Subcutaneous abdominal adipose tissue (tissue), 5 donors: ENCODE data around the gene KLHL22.
"Not testable (repeated sequence)": the region's sequence is repeated elsewhere in the genome, so short reads cannot be mapped to it uniquely, and the experiment has no call there.

Source experiments
- H3K27ac ChIP-seq: one replicate; pipeline ENCODE4 v1.7.0; 2013; ENCODE audit warnings: low read depth, mild to moderate bottlenecking, inconsistent platforms, low read length, moderate library complexity
- H3K27me3 ChIP-seq, 5 donors: one replicate each; pipeline ENCODE4 v1.7.0; 2013; ENCODE audit warnings: low read length in 5 of 5, inconsistent platforms in 1 of 5; ENCODE audit not compliant: control insufficient read depth in 5 of 5, insufficient read depth in 4 of 5
- H3K36me3 ChIP-seq, 5 donors: one replicate each; pipeline ENCODE4 v1.7.0; 2013; ENCODE audit warnings: low read length in 5 of 5; ENCODE audit not compliant: control insufficient read depth in 5 of 5, insufficient read depth in 5 of 5
- H3K4me1 ChIP-seq, 5 donors: one replicate each; pipeline ENCODE4 v1.7.0; 2013; ENCODE audit warnings: low read length in 5 of 5, mild to moderate bottlenecking in 3 of 5, moderate library complexity in 1 of 5; ENCODE audit not compliant: control insufficient read depth in 5 of 5, insufficient read depth in 5 of 5
- H3K4me3 ChIP-seq, 5 donors: one replicate each; pipeline ENCODE4 v1.7.0; 2013; ENCODE audit warnings: low read length in 5 of 5, low read depth in 1 of 5
- H3K9ac ChIP-seq, 5 donors: one replicate each; pipeline ENCODE4 v1.7.0; 2013; ENCODE audit warnings: low read length in 5 of 5, mild to moderate bottlenecking in 4 of 5, moderate library complexity in 3 of 5
- H3K9me3 ChIP-seq, 5 donors: one replicate each; pipeline ENCODE4 v1.7.0; 2013; ENCODE audit warnings: low read length in 5 of 5; ENCODE audit not compliant: control insufficient read depth in 5 of 5
- donor health status: healthy.
- donor health status: healthy.
- donor health status: healthy.
- donor health status: healthy.
- donor health status: healthy.

KLHL22 gene

DNA sequence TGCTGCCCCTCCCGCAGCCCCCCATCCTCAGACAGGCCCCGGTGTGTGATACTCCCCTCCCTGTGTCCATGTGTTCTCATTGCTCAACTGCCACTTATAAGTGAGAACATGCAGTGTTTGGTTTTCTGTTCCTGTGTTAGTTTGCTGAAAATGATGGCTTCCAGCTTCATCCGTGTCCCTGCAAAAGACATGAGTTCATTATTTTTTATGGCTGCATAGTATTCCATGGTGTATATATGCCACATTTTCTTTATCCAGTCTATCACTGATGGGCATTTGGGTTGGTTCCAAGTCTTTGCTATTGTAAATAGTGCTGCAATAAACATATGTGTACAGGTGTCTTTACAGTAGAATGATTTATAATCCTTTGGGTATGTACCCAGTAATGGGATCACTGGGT is 80.4 kb downstream of the KLHL22 start:
- H3K4me1 ChIP-seq, H3K9ac ChIP-seq, H3K4me3 ChIP-seq, H3K36me3 ChIP-seq, H3K9me3 ChIP-seq, H3K27ac ChIP-seq, H3K27me3 ChIP-seq: not testable (repeated sequence)

DNA sequence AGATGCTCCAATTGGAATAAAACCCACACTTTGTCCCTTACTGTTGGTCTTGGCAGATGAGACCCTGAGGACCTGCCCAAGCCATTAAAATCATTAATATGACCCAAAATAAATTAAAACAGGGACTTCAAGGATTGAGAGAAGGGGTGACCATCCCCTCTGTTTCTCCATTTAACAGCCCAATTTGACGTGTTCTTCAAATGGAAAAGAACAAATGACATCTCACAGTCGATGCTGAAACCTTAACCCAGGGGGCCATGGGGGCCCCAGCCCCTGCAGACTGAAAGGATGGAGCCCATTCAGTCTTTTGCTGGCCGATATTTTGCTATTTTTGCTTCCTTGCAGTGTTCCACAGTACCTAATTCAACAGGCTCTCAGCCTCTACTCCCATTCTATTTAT is 81.1 kb downstream of the KLHL22 start:
- H3K36me3 ChIP-seq = no peaks in the 10 kb centered on the region
- no peaks in the 10 kb centered on the region for H3K9me3 ChIP-seq
- H3K4me1 ChIP-seq = peaks cover 0 to 5% (median 4%) of the 10 kb centered on the region in 5 donors
- peak overlapping the region in 2 of 5 donors; percentile 30 to 35 for H3K9ac ChIP-seq
- no peaks in the 10 kb centered on the region for H3K27me3 ChIP-seq
- H3K4me3 ChIP-seq = no peak overlapping the region
- H3K27ac ChIP-seq = no peak overlapping the region

DNA sequence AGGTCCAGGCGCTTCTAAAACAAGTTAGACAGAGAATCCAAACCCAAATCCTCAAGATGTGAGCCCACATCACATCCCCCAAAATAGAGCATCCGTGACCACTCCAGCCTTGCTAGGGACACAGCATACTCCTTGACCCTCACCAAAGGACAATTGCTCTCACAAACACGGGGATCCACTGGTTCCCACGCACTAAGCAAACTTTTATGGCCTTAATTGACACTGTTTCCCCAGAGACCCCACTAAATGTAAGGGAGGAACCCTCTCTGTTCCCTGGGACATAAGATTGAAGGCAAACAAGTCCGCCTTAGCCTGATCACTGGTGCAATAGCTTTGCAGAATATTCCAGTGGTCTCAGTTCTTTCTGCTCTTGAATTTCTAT is 81.5 kb downstream of the KLHL22 start:
- no peak overlapping the region for H3K27ac ChIP-seq
- H3K9ac ChIP-seq = peak overlapping the region in 1 of 5 donors; percentile 35
- H3K4me1 ChIP-seq = peaks cover 0 to 5% (median 4%) of the 10 kb centered on the region in 5 donors

DNA sequence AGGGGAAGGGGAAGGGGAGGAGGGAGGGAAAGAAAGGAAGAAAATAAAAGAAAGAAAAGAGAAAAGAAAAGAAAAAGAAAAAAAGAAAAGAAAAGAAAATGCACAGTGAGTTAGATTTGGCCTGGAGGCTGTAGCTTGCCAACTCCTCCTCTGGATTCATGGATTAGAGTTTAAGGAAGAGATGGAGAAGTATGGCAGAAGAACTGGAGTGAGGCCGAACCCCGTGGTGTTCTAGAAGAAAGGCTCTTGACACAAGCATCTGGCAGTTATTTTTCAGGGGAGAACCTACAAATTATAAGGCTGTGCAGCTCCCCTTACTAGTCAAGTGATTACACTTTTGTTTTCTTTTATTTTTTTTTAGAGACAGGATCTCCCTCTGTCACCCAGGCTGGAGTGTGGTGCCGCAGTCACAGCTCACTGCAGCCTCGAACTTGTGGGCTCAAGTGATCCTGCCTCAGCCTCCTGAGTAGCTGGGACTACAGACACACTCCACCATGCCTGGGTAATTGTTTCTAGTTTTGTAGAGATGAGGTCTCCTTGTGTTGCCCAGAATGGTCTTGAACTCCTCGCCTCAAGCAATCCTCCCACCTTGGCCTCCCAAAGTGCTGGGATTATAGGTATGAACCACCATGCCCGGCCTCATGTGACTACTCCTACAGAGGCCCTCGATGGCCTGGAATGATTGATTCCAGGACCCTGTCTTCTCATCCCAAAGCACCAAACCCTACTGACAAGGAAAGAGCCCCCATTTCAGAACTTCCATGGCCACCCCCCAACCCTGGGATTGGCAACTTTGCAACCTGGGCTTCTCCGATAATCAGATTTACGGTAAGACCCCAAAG is 82.2 kb downstream of the KLHL22 start:
- Histone ChIP-seq H3K27me3 (no peaks in the 10 kb centered on the region), H3K9me3 (no peaks in the 10 kb centered on the region), H3K9ac (no peak overlapping the region), H3K4me1 (peaks cover 0 to 3% (median 3%) of the 10 kb centered on the region in 5 donors), H3K4me3 (no peak overlapping the region), H3K36me3 (no peaks in the 10 kb centered on the region), H3K27ac (no peak overlapping the region)

More for the DNA sequence above, 81.5 kb downstream of the KLHL22 start:
- no peak overlapping the region for H3K4me3 ChIP-seq
- H3K27me3 ChIP-seq = no peaks in the 10 kb centered on the region
- no peaks in the 10 kb centered on the region for H3K36me3 ChIP-seq
- H3K9me3 ChIP-seq = no peaks in the 10 kb centered on the region

DNA sequence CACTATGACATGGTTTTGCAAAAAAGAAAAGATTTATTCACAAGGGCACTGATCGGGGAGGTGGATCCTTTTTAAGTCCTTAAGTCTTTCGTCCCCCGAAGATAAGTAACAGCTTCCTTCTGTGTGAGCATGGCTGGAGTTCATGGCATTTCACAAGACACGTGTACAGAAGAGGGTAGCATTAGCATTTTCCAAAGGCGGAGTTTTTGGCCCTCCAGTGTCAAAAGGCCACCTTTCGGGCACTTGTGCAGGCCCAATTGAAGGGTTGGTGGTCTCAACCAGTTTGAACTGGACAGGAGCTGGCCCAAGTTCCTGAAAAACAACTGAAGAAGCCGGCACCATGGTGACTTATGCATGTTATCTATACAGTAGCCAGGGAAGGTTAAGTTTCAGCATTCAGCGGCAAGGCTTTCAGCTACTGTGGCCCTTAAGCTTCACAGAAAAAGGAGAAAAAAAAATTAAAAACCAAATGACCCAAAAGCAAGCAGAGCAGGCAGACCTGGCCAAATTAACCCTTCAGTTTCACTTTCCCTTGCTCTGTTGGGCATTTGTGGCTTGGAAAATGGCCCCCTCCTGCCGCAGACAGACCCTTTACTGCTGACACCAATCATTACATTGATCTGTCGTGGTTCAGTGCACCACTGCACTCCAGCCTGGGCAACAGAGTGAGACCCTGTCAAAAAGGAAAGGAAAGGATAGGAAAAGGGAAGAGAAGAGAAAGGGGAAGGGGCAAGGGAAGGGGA is 83.0 kb downstream of the KLHL22 start:
- Histone ChIP-seq H3K9me3 (no peaks in the 10 kb centered on the region), H3K4me1 (no peaks in the 10 kb centered on the region), H3K9ac (no peak overlapping the region), H3K36me3 (peaks cover 0 to 4% (median 2%) of the 10 kb centered on the region in 5 donors), H3K27ac (no peak overlapping the region), H3K4me3 (no peak overlapping the region), H3K27me3 (no peaks in the 10 kb centered on the region)

DNA sequence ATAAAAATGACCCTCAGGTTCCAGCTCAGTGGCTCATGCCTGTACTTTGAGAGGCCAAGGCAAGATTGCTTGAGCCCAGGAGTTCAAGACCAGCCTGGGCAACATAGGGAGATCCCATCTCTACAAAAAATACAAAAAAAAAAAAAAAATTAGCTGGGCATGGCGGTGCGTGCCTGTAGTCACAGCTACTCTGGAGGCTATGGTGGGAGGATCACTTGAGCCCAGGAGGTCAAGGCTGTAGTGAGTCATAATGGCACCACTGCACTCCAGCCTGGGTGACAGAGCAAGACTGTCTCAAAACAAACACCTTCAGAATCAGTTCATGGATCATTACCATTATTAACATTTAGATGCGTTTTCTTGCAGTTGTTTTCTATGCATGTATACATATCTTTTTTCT is 86.2 kb downstream of the KLHL22 start:
- not testable (repeated sequence) for H3K4me1 ChIP-seq, H3K9ac ChIP-seq, H3K27ac ChIP-seq

DNA sequence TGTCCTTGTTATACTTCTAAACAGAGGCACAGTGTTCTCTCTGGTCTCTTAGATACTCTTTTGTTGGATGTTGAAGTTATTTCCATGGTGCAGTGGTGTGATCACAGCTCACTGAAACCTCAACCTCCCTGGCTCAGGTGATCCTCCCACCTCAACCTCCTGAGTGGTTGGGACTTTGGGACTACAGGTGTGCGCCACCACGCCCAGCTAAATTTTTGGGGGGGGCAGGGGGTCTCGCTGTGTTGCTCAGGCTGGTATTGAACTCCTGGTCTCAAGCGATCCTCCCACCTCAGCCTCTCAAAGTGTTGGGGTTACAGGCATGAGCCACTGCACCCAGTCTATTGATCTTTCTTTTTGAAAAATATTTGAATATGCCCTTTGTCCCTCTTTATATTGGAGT is 86.7 kb downstream of the KLHL22 start:
- Histone ChIP-seq H3K36me3 (peaks cover 0 to 39% (median 26%) of the 10 kb centered on the region in 5 donors), H3K27ac (no peak overlapping the region)

More for the DNA sequence above, 86.2 kb downstream of the KLHL22 start:
- peaks cover 0 to 34% (median 25%) of the 10 kb centered on the region in 5 donors for H3K36me3 ChIP-seq
- H3K9me3 ChIP-seq, H3K27me3 ChIP-seq, H3K4me3 ChIP-seq: not testable (repeated sequence)

DNA sequence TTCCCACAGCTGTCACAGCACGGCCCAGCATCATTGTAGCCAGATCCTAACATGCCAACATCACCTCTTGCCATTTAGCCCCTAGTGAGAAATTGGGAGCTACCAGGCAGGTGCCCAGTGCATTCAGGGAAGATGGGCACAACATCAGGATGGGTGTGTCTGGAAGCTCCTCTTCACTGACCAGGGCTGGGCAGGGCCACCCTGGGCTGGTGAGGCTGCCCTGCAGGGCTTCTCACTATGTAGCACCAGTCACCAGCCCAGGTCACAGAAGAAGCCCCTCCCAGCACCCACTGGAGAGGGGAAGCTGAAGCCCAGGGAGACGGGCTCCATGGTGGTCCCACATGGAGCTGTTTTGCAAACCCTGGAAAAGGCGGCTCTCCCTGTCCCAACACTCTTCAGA is 87.8 kb downstream of the KLHL22 start:
- H3K27ac ChIP-seq = no peak overlapping the region
- peaks cover 0 to 49% (median 36%) of the 10 kb centered on the region in 5 donors for H3K36me3 ChIP-seq
- no peaks in the 10 kb centered on the region for H3K27me3 ChIP-seq
- H3K4me3 ChIP-seq = no peak overlapping the region
- no peaks in the 10 kb centered on the region for H3K9me3 ChIP-seq
- no peaks in the 10 kb centered on the region for H3K4me1 ChIP-seq
- no peak overlapping the region for H3K9ac ChIP-seq

More for the DNA sequence above, 86.7 kb downstream of the KLHL22 start:
- Histone ChIP-seq H3K4me1 (no peaks in the 10 kb centered on the region), H3K27me3 (no peaks in the 10 kb centered on the region), H3K4me3 (no peak overlapping the region), H3K9ac (no peak overlapping the region), H3K9me3 (no peaks in the 10 kb centered on the region)

DNA sequence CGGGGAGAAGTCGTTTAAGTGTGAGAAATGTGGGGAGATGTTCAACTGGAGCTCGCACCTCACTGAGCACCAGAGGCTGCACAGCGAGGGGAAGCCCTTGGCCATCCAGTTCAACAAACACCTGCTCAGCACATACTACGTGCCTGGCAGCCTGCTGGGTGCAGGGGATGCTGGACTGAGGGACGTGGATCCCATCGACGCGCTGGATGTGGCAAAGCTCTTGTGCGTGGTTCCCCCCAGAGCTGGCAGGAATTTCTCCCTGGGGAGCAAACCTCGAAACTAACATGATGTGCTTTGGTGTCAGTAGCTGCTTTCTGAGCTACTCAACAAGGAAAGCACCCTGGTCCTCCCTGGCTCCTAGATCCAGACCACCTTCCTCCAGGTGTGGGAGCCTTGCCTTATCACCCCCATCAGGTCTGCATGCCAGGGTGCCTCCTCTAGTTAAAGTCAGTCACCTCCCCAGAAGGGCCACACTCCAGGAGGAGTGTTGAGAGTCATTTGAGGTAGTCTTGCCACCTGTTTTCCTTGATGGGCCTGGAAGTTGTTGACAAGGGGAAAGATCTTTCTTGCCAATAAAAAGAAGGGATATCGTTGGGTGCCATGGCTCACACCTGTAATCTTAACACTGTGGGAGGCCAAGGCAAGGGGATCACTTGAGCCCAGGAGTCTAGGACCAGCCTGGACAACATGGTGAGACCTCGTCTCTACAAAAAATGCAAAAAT is 88.7 kb downstream of the KLHL22 start:
- H3K4me3 ChIP-seq = no peak overlapping the region
- no peaks in the 10 kb centered on the region for H3K4me1 ChIP-seq
- no peaks in the 10 kb centered on the region for H3K27me3 ChIP-seq
- H3K9ac ChIP-seq = no peak overlapping the region
- H3K36me3 ChIP-seq = peaks cover 0 to 52% (median 37%) of the 10 kb centered on the region in 5 donors
- no peak overlapping the region for H3K27ac ChIP-seq
- no peaks in the 10 kb centered on the region for H3K9me3 ChIP-seq
